Natural killer cell (primary cell): ENCODE results near the gene ABCB8. TPM values are rescaled to one million over a fixed set of nuclear protein-coding genes. Genes with fewer than 3 reads are reported as not detected.

Source experiments
- ATAC-seq, 3 donors: fragments of 150-1000 bp in 2 of 3; fragments of 200-7000 bp in 1 of 3; cut with Tn5 transposase; 1 replicate in 1 of 3; 2 replicates in 2 of 3; pipeline ENCODE4 v1.10.0; 2021; ENCODE audit warnings: mild to moderate bottlenecking in 2 of 3, moderate library complexity in 2 of 3
- DNase-seq, 2 donors: peaks; one replicate each; pipeline versions ENCODE4 v3.0.0 to v3.0.0-alpha.2; 2013 to 2021; ENCODE audit warnings: mixed read lengths in 1 of 2
- H3K27ac ChIP-seq: one replicate; pipeline ENCODE4 v1.5.1; 2013; ENCODE audit warnings: mild to moderate bottlenecking, low read length
- H3K27me3 ChIP-seq: one replicate; pipeline ENCODE4 v1.6.1; 2013; ENCODE audit warnings: low read length; ENCODE audit not compliant: control insufficient read depth, insufficient read depth
- H3K36me3 ChIP-seq: one replicate; pipeline ENCODE4 v1.6.1; 2013; ENCODE audit warnings: low read length; ENCODE audit not compliant: control insufficient read depth, insufficient read depth
- H3K4me1 ChIP-seq: one replicate; pipeline ENCODE4 v1.6.1; 2013; ENCODE audit warnings: low read length; ENCODE audit not compliant: control insufficient read depth, insufficient read depth
- H3K4me3 ChIP-seq: one replicate; pipeline ENCODE4 v1.5.1; 2013; ENCODE audit warnings: low read length
- H3K9me3 ChIP-seq: one replicate; pipeline ENCODE4 v1.6.1; 2013; ENCODE audit warnings: low read length; ENCODE audit not compliant: control insufficient read depth, insufficient read depth
- H3K27ac Mint-ChIP-seq, 2 donors: one replicate each; pipeline ENCODE4 v1.8.0; 2022; ENCODE audit warnings: mild to moderate bottlenecking in 2 of 2, mixed read lengths in 2 of 2, moderate library complexity in 1 of 2
- H3K27me3 Mint-ChIP-seq, 2 donors: one replicate each; pipeline ENCODE4 v1.8.0; 2022; ENCODE audit warnings: low read depth in 2 of 2, mixed read lengths in 2 of 2
- H3K36me3 Mint-ChIP-seq: one replicate; pipeline ENCODE4 v1.8.0; 2022; ENCODE audit warnings: mixed read lengths
- H3K4me1 Mint-ChIP-seq, 2 donors: one replicate each; pipeline ENCODE4 v1.8.0; 2022; ENCODE audit warnings: mixed read lengths in 2 of 2
- H3K4me3 Mint-ChIP-seq: one replicate; pipeline ENCODE4 v1.8.0; 2022; ENCODE audit warnings: mild to moderate bottlenecking, moderate library complexity, mixed read lengths
- H3K9me3 Mint-ChIP-seq, 2 donors: one replicate each; pipeline ENCODE4 v1.8.0; 2022; ENCODE audit warnings: mixed read lengths in 2 of 2
- CTCF ChIP-seq: fragments of 200-600 bp; IDR thresholded peaks from one replicate; pipeline ENCODE4 v1.8.0; 2022; ENCODE audit warnings: antibody characterized with exemption
- WGBS: methylation state at CpG from one replicate; pipeline ENCODE4 v1.1.7; 2013; ENCODE audit warnings: missing lambda C conversion rate; ENCODE audit not compliant: insufficient coverage; 5-methylcytosine and 5-hydroxymethylcytosine counted together
- intact Hi-C: fragments of 100-400 bp; cut with micrococcal nuclease; formaldehyde crosslinking; loops from one replicate; pipeline ENCODE4 v1.14.2; 2022
- total RNA-seq, 4 donors: library from RNA; stranded (reverse); fragments of 120-200 nt in 1 of 4; gene quantifications; one replicate each; pipeline versions ENCODE4 v1.2.3 to v1.2.4, GENCODE V29; 2013 to 2022

ABCB8 gene
- total RNA-seq, 3 donors from 2014 or later (not counting 1 experiment from before 2014, with no cell fraction given): 50.6 to 60.5 (median 53.7) TPM

GRCh38 chr7:151031011-151031410, 2.8 kb downstream of the ABCB8 start:
- WGBS: 97% methylated on average over 3 of the region's 4 CpGs
- Mint-ChIP-seq H3K4me3 (no peak overlapping the region), H3K4me1 (peaks cover 15 to 16% of the 10 kb centered on the region in 2 donors), H3K27ac (no peak overlapping the region), H3K9me3 (no peaks in the 10 kb centered on the region), H3K27me3 (no peaks in the 10 kb centered on the region), H3K36me3 (no peaks in the 10 kb centered on the region)
- Histone ChIP-seq H3K27ac (no peak overlapping the region), H3K9me3 (no peaks in the 10 kb centered on the region), H3K4me1 (peaks cover 17% of the 10 kb centered on the region), H3K4me3 (no peak overlapping the region), H3K27me3 (no peaks in the 10 kb centered on the region), H3K36me3 (peaks cover 13% of the 10 kb centered on the region)
- no peak for TF ChIP-seq CTCF
- ATAC-seq (no peak), DNase-seq (no peak)
- intact Hi-C loops: no loop called here

- Mint-ChIP-seq H3K4me1 (peaks cover 6 to 8% of the 10 kb centered on the region in 2 donors), H3K4me3 (no peak overlapping the region), H3K27ac (no peak overlapping the region), H3K36me3 (no peaks in the 10 kb centered on the region), H3K9me3 (no peaks in the 10 kb centered on the region), H3K27me3 (no peaks in the 10 kb centered on the region)
- H3K27me3 ChIP-seq: no peaks in the 10 kb centered on the region
- no peaks in the 10 kb centered on the region for H3K9me3 ChIP-seq
- peaks cover 23% of the 10 kb centered on the region for H3K36me3 ChIP-seq
- intact Hi-C loops: no loop called here
- no peak for DNase-seq
- no peak overlapping the region for H3K27ac ChIP-seq
- H3K4me1 ChIP-seq: peaks cover 9% of the 10 kb centered on the region
- no peak for ATAC-seq
- no peak for TF ChIP-seq CTCF
- H3K4me3 ChIP-seq: no peak overlapping the region
- WGBS: 93% methylated on average over 17 of the region's 17 CpGs
Observed at GRCh38 chr7:151032936-151033863, 5.0 kb downstream of the ABCB8 start.

- Mint-ChIP-seq H3K9me3 (no peaks in the 10 kb centered on the region), H3K4me3 (no peak overlapping the region), H3K27me3 (no peaks in the 10 kb centered on the region), H3K27ac (no peak overlapping the region), H3K36me3 (no peaks in the 10 kb centered on the region), H3K4me1 (peaks cover 2 to 4% of the 10 kb centered on the region in 2 donors)
- intact Hi-C loops: no loop called here
- TF ChIP-seq CTCF: no peak
- WGBS: 89% methylated on average over 5 of the region's 5 CpGs
- Histone ChIP-seq H3K4me3 (no peak overlapping the region), H3K9me3 (no peaks in the 10 kb centered on the region), H3K27ac (no peak overlapping the region), H3K36me3 (peaks cover 23% of the 10 kb centered on the region), H3K27me3 (no peaks in the 10 kb centered on the region), H3K4me1 (peaks cover 6% of the 10 kb centered on the region)
- DNase-seq: no peak
- no peak for ATAC-seq
Observed at GRCh38 chr7:151033864-151034249, 5.6 kb downstream of the ABCB8 start.
